GM12801 (cell line): ENCODE results near the gene CCNL2.

Experiments
- CTCF ChIP-seq: IDR thresholded peaks from one replicate; pipeline ENCODE4 v1.5.1; 2011; ENCODE audit warnings: control low read depth; ENCODE audit not compliant: insufficient read length; ENCODE audit errors: extremely low read depth

Gene CCNL2

DNA sequence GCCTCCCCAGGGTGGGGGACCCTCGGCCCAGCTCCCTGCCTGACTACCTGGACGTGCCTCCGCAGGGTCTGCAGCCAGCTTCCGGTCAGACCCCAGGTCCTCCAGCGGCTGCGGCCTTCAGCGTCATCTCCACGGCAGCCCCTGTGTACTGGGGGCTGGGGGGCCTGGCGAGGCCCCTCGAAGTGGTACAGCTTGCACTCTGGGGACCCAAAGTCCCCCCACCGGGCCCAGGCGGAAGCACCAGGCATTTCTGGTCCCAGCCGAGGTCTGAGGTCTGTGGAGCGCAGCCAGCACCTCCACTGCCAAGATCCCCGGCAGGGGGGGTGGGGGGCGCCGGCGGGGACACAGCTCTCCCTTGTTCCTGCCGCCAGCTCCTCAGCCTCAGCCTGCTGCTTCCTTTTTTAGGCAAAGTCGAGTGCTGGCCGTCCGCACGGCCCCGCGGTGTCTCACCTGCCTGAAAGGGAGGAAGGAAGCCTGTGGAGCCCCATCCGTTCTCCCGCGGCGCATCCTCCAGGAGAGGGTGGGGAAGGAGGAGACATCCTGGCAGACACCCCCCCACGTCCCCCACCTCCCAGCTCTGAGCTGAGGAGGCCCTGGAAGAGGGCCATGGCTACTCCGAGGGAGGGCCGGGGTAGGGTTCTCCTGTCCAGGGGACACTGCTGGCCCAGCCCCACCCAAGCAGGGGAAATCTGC is 35.1 kb upstream of the CCNL2 start:
- no peak for TF ChIP-seq CTCF

- no peak for TF ChIP-seq CTCF
These were observed 34.6 kb upstream of the CCNL2 start for GRCh38 chr1:1433804-1434130.

- TF ChIP-seq CTCF: no peak
These were observed 34.0 kb upstream of the CCNL2 start for GRCh38 chr1:1432951-1433803.

DNA sequence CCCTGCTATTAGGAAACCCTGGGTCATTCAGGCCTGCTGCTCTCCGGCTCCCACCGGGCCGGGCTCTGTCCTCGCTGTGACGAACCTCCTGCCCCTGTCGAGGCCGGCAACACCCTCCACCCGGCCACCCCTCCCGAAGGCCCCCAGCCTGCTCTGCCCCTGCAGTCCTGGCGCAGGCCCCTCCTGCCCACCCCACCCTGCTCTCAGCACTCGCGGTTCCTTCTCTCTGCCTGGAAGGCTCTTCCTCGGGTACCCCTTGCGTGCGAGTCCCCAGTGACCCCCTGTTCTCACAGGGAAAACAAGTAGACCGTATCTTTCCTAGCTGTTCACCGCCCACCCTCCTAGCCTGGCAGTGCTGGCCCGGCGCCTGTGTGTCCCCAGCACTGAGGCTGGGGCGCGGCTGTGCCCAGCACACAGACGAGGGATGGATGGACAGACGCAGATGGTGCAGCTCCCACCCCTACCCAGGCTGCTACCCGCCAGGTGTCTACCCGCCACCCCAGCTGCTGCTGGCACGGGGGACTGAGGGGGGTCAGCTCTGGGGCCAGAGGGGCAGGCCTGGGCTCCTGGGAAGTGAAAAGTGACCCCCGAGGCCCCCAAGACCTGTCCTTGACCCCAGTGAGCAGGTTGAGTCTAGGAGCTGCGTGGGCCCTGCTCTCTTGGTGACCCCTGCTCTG is 33.3 kb upstream of the CCNL2 start:
- no peak for TF ChIP-seq CTCF

DNA sequence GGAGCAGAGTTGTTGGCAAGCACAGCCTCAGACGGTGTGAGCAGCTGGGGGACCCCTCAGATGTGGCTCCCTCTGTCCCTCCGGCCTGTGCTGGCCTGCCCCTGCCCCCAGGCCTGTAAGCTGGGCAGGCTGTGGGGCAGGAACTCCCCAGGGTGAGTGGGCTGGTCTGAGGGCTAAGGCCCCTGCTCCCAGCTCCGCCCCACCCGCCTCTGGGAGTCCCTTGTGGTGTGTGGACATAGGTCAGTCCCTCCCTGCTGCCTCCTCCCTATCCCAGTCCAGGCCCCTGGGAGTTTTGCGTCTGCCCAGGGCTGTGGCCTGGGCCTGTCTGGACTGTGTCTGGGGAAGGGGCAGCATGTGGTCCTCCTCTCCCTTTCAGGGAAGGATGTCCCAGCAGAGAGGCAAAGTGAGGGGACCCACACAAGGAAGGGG is 32.7 kb upstream of the CCNL2 start:
- no peak for TF ChIP-seq CTCF

DNA sequence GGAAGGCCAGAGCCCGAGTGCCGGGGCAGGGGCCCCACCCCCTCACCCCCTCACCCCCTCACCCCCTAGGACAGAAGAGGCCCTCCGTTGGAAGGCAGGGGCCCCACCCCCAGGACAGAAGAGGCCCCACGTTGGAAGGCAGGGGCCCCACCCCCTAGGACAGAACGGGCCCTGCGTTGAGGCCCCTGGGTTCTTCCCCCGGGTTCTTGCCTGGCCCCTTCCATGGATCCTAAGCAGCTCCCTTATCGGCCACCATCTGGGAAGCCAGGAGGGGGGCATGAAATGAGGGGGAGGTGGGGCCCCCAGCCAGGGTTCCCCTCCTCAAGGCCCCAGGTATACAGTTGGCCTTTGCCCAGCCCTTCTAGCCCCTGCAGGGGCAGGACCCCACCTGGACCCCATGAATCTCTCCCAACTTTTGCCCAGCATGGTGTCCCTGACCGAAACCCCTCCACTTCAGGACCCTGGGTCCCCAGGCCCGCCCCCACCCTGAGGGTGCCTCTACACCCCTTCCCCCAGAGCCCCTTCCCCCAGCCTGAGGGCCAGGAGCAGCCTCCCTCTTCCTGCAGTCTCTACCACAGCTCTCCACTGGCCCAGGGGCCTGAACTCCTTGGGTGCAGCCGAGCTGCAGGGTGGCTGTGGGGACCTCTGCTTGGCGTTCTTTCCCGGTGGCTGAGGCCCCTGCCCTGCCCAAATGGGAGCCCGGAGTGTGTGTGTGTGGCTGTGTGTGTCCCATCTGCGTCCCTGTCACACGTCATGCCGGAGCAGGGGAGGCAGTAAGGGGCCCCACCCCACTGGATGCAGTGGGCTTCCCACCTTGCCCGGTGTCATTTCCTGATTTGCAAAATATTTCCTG is 32.1 kb upstream of the CCNL2 start:
- no peak for TF ChIP-seq CTCF
